HFF-Myc (cell line): Measurements from ENCODE around the gene TBC1D22A.
"Not testable (repeated sequence)": the region's sequence is repeated elsewhere in the genome, so short reads cannot be mapped to it uniquely, and the experiment has no call there.

Experiments
- DNase-seq: peaks from one replicate; pipeline ENCODE4 v3.0.0-alpha.2; 2011; ENCODE audit warnings: low read depth; ENCODE audit errors: extremely low read depth
- H3K4me3 ChIP-seq: replicated peaks from 2 replicates; pipeline ENCODE4 v1.5.1; 2011; ENCODE audit warnings: low read depth, mild to moderate bottlenecking, control low read depth, low read length
- CTCF ChIP-seq: IDR thresholded peaks from 2 replicates; pipeline ENCODE4 v1.5.1; 2012; ENCODE audit warnings: mild to moderate bottlenecking, low read depth, low read length, control low read depth; ENCODE audit errors: missing control alignments

TBC1D22A gene

GRCh38 chr22:46732041-46732379 is 30.4 kb upstream of the TBC1D22A start:
- DNase-seq, result no peak
- H3K4me3 ChIP-seq, result no peak overlapping the region
- TF ChIP-seq CTCF, result no peak

- TF ChIP-seq CTCF, result no peak
- DNase-seq, result no peak
- no peak overlapping the region for H3K4me3 ChIP-seq
Observed at GRCh38 chr22:46732513-46732912, 29.9 kb upstream of the TBC1D22A start.

GRCh38 chr22:46734213-46734722 is 28.2 kb upstream of the TBC1D22A start:
- H3K4me3 ChIP-seq, result not testable (repeated sequence)

GRCh38 chr22:46734830-46735453 is 27.5 kb upstream of the TBC1D22A start:
- H3K4me3 ChIP-seq, result no peak overlapping the region
- no peak for DNase-seq
- no peak for TF ChIP-seq CTCF

More at GRCh38 chr22:46734213-46734722, 28.2 kb upstream of the TBC1D22A start:
- DNase-seq, result not testable (repeated sequence)

GRCh38 chr22:46735747-46736608 is 26.5 kb upstream of the TBC1D22A start:
- no peak for DNase-seq
- no peak for TF ChIP-seq CTCF
- peak overlapping the region; percentile 72 for H3K4me3 ChIP-seq

GRCh38 chr22:46736705-46737104 is 25.7 kb upstream of the TBC1D22A start:
- TF ChIP-seq CTCF, result no peak
- no peak for DNase-seq
- peak overlapping the region; percentile 72 for H3K4me3 ChIP-seq
